CD4-positive, alpha-beta T cell treated with Interferon gamma for 1 hour (primary cell): ENCODE results near the gene POTEH.
"Not testable (repeated sequence)": the region's sequence is repeated elsewhere in the genome, so short reads cannot be mapped to it uniquely, and the experiment has no call there.

Experiments used
- DNase-seq: peaks from one replicate; pipeline ENCODE4 v3.0.0-alpha.2; 2020

The POTEH gene

DNA sequence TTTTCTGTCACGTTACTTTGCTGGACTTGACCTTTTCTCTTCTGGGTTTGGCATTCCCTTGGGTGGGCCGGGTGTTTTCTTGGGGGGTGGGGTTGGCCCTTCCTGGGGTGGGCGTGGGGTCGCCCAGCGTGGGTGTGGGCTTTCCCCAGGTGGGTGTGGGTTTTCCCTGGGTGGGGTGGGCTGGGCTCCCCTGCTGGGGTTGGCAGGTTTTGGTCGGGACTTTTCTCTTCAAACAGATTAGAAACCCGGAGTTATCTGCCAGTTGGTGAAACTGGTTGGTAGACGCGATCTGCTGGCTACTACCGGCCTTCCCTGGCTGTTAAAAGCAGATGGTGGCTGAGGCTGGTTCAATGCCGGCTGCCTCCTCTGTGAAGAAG is at the start of gene POTEH:
Gene POTEH, plus strand, starts transcription at position 278 of the 377 bp plus-strand sequence. Its CDS starts 52 bp downstream, at position 330.
- not testable (repeated sequence) for DNase-seq

- DNase-seq, result not testable (repeated sequence)
These were observed 47.5 kb upstream of the POTEH start for GRCh38 chr22:15642288-15642861.

DNA sequence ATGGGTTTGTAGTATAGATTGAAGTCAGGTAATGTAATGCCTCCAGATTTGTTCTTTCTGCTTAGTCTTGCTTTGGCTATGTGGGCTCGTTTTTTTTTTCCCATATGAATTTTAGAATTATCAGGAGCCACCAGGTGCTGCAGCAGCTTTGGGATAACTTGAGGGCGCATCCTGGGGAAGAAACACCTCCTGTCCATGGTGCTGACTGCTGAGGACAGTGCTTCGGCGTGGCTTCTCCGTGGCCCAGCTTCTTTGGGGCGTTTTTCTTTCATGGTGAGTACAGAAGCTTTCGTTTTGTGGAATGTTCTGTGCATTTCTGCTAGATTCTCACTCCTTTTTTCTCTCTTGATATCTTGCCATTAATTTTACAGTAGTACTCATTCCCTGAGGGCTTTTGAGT is 37.9 kb upstream of the POTEH start:
- DNase-seq, result not testable (repeated sequence)

GRCh38 chr22:15652738-15653137 is 37.1 kb upstream of the POTEH start:
- DNase-seq, result not testable (repeated sequence)

DNA sequence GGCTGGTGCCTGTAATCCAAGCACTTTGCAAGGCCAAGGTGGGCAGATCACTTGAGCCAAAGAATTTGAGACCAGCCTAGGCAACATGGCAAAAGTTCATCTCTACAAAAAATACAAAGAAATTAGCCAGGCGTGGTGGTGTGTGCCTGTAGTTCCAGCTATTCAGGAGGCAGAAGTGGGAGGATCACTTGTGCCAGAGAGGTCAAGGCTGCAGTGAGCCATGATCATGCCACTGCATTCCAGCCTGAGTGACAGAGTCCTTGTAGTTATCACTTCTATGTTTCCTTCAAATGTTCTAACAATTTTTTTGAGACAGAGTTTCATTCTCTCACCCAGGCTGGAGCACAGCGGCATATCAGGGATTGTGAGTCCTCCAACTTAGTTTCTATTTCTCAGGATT is 36.6 kb upstream of the POTEH start:
- DNase-seq, result not testable (repeated sequence)

GRCh38 chr22:15661102-15661501 is 28.7 kb upstream of the POTEH start:
- not testable (repeated sequence) for DNase-seq

DNA sequence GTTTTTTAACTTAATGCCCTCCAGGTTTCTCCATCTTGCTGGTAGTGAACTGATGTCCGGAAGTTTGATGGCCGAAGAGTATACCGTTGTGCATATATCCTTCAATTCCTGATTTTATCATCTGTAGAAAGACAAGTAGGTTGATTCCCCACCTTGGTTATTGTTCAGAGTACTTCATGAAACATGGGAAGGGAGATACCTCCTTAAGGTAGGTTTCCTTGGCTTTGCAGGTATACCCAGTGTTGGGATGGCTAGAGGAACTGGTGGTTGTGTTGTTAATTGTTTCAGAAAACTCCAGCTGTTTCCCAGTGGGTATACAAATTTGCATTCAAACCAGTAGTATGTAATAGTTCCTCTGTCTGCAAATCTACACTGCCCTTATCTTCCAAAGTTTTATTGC is 25.1 kb upstream of the POTEH start:
- not testable (repeated sequence) for DNase-seq

GRCh38 chr22:15665478-15665877 is 24.3 kb upstream of the POTEH start:
- DNase-seq, result not testable (repeated sequence)

GRCh38 chr22:15669430-15669829 is 20.4 kb upstream of the POTEH start:
- DNase-seq, result not testable (repeated sequence)

DNA sequence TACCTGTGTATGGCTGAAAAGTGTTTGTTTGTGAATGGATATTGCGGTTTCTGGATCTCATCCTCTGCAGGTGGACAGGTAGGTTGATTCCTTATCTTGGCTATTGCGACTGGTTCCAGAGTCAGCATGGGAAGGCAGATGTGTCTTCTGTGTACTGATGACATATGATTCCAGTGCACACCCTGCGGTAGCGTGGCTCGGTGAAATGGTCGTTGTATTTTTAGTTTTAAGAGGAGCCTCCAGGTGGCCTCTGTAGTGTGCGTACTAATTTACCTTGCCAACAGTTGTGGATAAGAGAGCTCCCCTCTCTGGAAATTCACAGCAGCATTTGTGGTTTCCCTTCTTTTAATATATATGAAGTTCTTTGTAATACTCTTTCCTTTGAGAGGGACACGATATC is 10.1 kb upstream of the POTEH start:
- not testable (repeated sequence) for DNase-seq

- not testable (repeated sequence) for DNase-seq
These were observed 5.7 kb upstream of the POTEH start for GRCh38 chr22:15684115-15684514.

GRCh38 chr22:15684695-15685094 is 5.1 kb upstream of the POTEH start:
- not testable (repeated sequence) for DNase-seq

GRCh38 chr22:15685641-15686040 is 4.2 kb upstream of the POTEH start:
- DNase-seq, result not testable (repeated sequence)

GRCh38 chr22:15687086-15687485 is 2.7 kb upstream of the POTEH start:
- DNase-seq, result not testable (repeated sequence)

DNA sequence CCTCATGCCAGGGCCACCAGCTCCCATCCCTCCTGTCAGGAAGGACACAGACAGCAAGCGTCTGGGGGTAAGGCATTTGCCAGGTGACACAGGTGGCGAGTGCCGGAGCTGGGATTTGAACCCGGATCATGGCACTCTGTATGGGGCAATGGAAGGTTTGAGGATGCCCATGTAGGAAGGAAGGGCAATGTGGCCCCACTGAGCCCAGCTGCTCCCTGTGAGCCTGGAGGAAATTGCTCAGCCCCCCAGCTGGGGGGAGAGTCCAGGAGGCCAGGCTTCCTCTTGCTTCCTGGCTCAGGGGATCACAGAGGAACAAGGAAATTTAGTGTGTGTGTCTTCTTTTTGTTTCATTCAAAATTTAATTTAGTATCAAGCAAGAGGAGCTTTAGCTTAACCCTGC is 2.1 kb upstream of the POTEH start:
- DNase-seq, result not testable (repeated sequence)

DNA sequence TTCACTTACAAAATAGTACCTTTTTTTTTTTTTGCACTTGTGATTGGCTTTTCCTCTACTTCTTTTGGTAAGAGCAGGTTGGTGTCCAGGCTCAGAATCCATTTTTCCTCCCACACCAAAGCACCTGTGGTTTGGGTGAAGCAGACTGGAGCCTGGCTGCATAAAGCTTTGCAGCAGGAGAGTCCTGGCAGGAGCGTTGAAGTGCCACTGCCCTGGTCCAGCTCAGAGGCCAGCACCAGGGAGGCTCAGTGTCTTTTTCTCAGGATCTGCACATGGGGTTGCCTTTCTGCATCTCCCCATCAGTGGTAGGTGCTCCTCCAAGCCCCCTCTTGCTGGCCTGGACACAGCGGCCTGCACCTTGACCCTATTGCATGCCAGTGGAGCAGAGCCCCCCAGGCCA is 1.7 kb upstream of the POTEH start:
- DNase-seq, result not testable (repeated sequence)

GRCh38 chr22:15689012-15689748 is 646 bp upstream of the POTEH start:
- DNase-seq, result not testable (repeated sequence)

GRCh38 chr22:15713600-15713999 is 23.8 kb downstream of the POTEH start:
- DNase-seq, result not testable (repeated sequence)

DNA sequence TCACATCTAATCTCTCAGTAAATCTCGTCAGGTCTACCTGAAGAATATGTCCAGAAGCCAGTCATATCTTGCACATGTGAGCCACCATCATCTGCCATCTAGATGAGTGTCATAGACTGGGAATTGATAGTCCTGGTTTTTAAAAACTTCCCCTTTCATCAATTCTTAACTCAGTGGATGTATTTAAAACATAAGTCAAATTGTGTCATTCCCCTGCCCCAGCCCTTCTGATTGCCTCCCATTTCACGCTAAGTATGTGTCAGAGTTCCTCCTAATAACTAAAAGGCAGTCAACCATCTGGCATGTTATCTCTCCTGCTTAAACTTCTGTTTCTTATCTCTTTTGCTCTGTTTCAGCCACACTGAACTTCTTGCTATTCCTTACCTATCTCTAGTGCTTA is 24.3 kb downstream of the POTEH start:
- DNase-seq, result not testable (repeated sequence)

DNA sequence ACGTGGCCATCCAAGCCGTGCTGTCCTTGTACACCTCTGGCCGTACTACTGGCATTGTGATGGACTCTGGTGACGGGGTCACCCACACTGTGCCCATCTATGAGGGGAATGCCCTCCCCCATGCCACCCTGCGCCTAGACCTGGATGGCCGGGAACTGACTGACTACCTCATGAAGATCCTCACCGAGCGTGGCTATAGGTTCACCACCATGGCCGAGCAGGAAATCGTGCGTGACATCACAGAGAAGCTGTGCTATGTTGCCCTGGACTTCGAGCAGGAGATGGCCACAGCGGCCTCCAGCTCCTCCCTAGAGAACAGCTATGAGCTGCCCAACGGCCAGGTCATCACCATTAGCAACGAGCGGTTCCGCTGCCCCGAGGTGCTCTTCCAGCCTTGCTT is 32.1 kb downstream of the POTEH start:
- not testable (repeated sequence) for DNase-seq

DNA sequence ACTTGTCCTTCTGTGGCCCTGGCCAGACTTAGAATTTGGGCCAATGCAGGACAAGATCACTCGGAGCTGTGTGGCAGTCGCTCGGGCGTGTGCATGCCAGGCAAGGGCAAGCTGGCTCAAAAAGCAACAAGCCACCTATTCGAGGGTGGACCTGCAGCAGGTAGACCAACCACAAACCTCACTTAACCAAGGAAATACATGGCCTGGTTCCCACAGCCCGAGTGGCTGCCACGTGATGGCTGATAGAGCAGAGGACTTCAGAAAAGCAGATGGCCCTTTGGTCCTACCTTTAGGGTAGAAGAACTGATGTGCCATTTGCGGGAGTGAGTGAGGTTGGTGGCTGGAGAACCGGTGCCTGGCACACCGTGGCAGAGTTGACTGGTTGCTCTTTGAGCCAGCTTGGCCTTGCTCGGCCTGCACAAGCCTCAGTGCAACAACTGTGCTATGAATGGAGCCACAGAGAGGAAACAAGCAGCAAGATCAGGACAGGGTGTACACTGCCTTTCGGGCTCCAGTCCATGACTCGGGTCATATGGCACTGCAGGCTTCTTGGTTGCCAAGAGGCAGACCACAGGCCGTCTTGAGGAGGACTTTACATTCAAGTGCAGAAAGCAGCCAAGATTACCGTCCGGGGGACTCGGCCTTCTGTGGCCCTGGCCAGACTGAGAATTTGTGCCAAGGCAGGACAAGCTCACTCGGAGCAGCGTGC is 39.5 kb downstream of the POTEH start:
- not testable (repeated sequence) for DNase-seq

DNA sequence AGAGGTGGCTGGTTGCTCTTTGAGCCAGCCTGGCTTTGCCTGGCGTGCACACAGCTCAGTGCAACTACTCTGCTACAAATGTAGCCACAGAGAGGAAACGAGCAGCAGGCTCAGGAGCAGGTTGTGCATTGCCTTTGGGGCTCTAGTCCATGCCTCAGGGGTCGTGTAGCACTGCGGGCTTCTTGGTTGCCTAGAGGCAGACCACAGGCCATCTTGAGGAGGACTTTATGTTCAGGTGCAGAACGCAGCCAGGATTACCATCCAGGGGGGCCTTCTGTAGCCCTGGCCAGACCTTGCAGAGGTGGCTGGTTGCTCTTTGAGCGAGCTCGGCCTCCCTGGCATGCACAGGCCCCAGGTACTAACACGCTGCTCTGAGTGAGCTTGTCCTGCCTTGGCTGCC is 41.2 kb downstream of the POTEH start:
- not testable (repeated sequence) for DNase-seq

DNA sequence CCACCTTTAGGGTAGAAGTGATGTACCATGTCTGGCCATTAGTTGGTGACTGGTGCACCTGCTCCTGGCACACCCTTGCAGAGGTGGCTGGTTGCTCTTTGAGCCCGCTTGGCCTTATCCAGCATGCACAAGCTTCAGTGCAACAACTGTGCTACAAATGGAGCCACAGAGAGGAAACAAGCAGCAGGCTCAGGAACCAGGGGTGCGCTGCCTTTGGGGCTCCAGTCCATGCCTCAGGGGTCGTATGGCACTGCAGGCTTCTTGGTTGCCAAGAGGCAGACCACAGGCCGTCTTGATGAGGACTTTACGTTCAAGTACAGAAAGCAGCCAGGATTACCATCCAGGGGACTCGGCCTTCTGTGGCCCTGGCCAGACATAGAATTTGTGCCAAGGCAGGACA is 44.6 kb downstream of the POTEH start:
- DNase-seq, result not testable (repeated sequence)
